Activated CD4-positive, alpha-beta T cell treated with anti-CD3 and anti-CD28 coated beads for 4 hours (primary cell): ENCODE measurements around the gene RNF214.

Experiments used
- DNase-seq, 2 donors: peaks; one replicate each; pipeline ENCODE4 v3.0.0-alpha.2; 2020

Gene RNF214

GRCh38 chr11:117289795-117290194 is 57.3 kb downstream of the RNF214 start:
- no peak for DNase-seq

GRCh38 chr11:117290809-117291396 is 58.4 kb downstream of the RNF214 start, which contains the start of gene BACE1-AS:
BACE1-AS (plus strand) TSS chr11:117291346.
- no peak for DNase-seq

DNA sequence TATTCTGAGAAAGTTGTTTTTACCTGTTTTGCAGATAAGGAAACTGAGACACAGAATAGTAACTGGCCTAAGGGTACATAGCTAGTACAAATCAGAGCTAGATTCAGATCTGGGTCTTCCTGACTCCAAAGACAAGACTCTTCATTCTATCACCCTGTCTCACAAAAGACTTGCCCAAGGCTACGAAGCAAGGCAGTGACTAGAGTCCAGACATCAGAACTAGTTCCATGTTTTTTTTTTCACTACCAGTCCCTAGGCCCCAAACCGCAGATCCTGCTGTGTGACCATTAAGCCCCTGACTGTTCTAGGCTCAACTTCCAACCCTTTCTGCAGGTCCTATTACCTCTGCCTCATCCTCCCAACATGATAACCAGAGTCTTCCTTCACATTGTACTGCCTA is 60.1 kb downstream of the RNF214 start:
- no peak for DNase-seq

GRCh38 chr11:117295438-117296137 is 63.1 kb downstream of the RNF214 start:
- DNase-seq = no peak

DNA sequence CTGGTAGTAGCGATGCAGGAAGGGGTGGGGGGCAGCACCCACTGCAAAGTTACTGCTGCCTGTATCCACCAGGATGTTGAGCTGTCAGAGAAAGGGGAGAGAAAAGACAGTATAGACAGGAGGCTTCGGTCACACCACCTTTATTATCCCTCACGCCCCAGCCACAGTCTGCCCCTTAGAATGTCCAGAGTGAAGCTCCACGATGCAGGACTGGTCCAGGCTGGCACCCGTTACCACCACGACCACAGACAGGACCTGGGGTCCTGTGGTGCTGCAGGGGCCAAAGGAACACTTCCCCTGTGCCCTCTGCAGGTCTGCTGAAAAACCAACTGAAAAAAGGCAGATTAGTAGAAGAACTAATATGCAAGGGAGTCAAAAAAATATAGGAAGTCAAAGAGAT is 64.4 kb downstream of the RNF214 start:
- no peak for DNase-seq

DNA sequence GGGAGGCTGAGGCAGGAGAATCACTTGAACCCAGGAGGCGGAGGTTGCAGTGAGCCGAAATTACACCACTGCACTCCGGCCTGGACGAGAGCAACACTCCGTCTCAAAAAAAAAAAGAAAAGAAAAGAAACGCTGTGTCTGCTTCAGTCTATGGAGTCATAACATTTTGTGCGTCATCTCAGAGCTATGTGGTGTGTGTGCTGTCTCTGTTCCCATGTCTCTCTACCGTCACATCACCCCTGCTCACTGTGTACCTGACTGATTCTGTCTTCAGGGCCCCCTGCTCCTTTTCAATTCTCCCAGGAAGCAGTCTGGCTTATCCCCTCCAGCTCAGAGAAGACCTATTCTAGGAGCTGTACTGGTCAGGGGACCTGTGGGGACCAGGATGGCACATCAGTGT is 65.7 kb downstream of the RNF214 start:
- DNase-seq = no peak

GRCh38 chr11:117299351-117300282 is 67.1 kb downstream of the RNF214 start:
- DNase-seq = no peak

- no peak for DNase-seq
Measured at GRCh38 chr11:117300283-117300663, 67.8 kb downstream of the RNF214 start.

DNA sequence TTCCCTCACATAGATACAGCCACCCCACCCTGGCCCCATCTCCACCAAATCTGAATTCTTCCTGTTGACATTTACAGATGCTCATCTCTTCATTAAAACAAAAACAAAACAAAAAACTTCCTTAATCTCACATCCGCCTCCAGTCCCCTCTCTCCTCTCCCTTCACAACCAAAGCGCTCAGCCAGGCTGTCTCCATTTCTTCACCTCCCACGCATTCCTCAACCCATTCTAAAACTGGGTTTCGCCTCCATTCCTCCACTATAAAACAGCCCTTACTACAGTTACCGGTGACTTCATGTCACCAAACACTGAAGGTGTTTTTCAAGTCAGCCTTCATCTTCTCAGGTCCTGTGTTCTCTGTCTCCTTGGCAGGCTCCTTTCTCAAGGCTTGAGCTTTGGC is 68.3 kb downstream of the RNF214 start:
- no peak for DNase-seq

GRCh38 chr11:117302228-117302627 is 69.8 kb downstream of the RNF214 start:
- no peak for DNase-seq

- DNase-seq = no peak
Measured at GRCh38 chr11:117303101-117303500, 70.6 kb downstream of the RNF214 start.

DNA sequence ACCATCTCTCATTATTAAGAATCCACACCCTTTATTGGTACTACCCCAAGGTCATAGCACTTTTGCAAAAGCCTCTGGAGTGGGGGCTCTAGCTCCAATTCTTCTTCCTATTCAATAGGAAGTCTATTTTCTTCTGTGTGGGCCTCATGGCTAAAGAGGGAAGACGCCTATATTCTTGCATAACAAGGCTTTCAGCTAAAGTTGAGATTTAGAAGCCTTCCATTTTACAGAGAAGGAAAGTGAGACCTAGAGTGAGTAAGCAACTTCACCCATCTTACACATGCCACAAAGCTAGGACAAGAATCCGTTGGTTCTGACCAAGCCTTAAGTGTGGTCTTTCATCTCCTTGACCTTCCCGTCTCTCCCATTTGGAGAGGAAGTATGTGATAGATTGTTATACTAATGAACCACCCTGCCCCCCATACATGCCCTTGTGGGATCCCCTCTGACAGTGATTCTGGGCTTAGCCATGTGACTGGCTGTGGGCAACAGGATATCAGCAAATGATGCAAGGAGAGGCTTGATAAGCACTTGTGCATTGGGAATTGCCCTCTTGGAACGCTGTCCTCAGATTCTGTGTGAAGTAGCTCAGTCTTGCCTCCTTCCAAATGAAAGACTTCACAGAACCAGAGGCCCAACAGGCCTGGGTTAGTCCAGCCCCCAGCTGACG is 71.3 kb downstream of the RNF214 start:
- DNase-seq = no peak

DNA sequence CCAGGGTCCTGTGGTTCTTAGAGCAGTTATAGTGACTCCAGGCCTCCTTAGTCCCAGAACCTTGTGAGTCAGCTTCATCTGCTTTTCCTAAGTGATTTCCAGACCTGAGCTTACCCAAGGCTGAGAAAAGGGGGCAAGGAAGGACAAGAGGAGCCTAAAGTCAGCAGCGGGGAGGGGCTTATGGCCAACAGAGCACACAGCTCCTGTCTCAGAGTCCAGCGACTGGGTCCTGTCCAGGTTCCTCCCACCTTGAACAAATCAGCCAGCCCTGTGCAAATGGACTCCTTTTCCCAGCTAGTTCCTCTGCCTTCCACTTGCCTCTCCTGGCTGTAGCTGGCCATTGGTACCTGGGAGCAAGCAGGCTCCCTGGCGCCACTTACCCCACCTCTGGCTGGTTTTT is 72.7 kb downstream of the RNF214 start:
- no peak for DNase-seq

DNA sequence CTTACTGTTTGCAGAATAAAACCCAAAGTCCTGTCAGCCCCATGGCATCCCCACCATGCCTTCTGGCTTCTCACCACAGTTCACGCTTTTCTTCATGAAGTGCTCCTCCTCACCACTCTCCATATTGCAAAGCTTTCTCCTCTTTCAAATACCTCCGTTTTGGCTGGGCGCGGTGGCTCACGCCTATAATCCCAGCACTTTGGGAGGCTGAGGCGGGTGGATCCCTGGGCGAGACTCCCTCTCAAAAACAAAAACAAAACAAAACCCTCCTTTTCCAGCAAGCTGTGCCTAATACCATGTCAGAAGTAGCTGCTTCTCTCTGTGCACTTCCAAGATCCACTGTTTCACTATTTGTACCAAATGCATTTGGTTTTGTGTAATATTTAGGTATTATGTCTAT is 76.8 kb downstream of the RNF214 start:
- DNase-seq = no peak

- DNase-seq = no peak
Measured at GRCh38 chr11:117313091-117313490, 80.6 kb downstream of the RNF214 start.

DNA sequence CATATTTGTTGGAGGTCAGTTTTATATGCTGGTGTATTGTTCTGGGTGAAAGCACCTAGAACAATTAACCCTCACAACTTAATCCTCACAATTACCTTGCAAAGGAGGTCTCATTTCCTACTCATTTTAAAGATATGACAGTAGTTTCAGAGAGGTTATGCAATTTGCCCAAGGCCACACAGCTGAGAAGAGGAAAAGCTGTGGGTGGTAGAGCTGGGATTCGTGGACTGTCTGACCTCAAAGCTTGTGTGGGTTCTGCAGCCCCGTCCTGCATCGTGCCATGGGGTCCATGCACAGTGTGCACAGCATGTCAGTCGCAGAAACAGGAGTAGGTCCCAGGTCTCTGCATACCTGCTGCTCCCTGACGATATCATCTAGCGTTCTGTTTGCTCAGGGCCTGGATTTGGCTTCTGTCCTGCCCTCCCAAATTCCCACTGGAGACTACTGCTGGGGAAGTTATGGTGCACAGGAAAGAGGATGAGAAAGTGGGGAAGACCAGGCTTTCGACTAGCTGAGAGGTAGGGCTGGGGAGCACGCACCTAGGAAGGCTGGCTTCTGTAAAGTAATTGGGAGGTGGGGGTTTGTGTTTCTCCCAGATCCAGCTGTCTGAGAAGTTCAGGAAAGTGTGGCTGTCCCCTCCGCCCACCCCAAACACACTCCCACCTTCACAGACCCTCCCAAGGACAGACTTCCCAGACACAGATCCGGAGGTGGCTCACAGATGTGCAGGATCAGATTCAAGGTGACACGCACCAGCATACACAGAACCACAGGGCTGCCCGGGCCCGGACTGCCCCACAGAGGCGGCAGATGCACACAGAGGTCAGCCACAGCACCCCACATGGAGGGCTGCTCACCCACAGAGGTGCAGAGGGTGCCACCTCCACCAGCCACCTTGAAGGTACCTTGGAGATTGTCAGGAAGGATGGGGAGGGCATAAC is 81.6 kb downstream of the RNF214 start:
- DNase-seq = no peak

DNA sequence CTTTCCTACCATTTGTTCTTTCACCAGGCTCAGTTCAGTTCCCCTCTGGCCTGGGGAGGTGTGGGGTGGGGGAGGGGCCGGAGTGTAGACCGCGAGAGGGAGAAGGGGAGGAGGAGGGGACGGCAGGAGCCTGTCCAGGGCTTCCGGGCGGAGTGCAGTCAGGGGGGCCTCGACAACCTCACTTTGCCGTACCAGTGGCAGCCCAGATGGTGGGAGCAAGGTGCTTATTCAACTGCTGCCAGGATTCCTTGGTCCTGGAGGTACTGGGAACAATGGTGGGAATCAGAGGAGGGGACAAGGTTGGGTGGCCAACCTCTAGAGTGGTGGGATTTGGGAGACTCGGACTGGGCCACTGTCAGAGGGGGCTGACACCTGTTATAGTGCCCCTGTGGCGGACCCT is 82.4 kb downstream of the RNF214 start:
- no peak for DNase-seq

DNA sequence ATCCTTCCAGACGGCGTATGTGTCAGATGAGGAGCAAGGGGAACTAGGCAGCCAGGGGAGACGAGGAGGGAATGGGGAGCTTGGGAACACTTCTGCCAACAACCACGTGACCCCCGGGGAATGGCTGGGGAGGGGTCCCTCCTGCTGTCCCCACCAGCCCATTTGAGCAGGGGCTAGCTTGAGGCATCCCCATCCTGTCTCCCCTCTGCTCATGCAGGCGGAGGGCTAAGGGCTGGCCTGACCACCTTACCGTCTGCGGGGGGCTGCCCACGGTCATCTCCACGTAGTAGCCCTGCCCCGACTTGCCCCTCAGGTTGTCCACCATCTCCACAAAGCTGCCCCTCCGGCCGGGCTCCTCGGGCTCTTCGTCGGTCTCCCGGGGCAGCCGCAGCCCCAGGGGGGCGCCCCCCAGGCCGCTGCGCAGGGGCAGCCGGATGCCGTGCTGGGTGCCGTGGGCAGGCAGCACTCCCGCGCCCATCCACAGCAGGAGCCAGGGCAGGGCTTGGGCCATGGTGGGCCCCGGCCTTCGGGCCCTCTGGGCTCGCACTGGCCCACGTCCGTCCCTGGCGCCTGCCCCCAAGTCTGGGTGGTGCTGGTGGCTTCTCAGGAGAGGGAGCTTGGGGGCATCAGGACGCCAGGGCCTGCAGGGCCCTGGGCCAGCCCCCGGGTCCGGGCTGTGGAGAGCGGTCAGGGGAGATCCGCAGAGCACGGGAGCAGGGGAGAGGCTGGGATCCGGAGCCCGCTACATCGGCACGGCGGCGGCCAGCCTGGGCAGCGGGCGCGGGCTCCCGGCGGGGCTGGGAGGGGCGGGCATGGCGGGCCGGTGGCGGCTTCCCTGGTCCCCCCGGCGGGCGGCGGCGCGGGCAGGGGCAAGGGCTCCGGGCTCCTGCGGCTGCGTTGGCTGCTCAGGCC is 83.1 kb downstream of the RNF214 start:
- DNase-seq = no peak

DNA sequence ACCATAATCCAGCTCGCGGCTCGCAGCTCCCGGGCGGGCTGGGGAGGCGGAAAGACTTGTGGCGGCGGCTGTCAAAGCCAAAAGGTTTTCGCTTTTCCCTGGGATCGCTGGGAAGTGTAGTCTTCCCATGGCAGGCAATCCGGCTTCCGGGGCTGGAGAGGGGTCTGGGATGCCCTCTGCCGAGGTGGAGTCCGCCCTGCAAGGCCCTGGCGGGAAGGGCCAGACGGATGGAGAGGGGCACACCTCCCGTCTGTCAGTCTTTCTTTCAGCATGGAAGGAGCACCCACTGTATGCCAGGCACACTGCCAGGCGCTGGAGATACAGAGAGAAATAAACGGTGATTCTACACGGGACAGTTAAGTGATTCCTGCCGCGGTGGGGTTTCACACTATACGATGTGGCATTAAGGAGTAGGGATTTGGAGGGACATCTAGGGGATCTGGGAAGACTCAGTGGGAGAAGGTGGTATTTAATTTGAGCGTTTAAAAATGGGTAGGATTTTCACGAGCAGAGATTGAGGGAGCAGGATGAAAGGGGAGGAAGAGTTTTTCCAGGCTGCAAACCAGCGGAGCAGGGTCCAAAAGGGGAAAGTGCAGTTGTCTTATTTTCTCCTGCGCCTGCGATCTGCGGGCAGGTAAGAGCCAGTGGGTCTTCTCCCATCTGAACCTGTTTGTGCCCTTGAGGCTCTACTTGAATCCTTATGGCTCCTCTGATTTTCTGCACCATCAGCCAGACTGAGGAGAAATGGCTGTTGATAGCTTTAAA is 83.9 kb downstream of the RNF214 start, which contains the start of gene BACE1:
BACE1 (minus strand) TSS at position 60 of the 765 bp plus-strand sequence. CDS start 461 bp downstream, outside the sequence.
- peak in 1 of 2 donors; percentile 7 for DNase-seq

DNA sequence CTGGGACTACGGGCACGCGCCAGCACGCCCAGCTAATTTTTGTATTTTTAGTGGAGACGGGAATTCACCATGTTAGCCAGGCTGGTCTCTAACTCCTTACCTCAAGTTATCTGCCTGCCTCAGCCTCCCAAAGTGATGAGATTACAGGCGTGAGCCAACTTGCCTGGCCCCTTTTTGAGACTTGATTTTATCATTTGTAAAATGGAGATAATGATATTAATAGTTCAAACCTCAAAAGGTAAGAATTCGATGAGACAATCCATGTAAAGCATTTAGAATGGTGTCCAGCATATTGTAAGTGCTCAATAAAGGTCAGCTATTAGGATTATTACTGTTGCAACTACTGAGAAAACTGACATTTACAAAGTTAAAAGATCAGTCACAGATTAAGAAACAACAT is 86.3 kb downstream of the RNF214 start:
- DNase-seq = no peak
